ENCODE results near the gene CRYGC.

DNA sequence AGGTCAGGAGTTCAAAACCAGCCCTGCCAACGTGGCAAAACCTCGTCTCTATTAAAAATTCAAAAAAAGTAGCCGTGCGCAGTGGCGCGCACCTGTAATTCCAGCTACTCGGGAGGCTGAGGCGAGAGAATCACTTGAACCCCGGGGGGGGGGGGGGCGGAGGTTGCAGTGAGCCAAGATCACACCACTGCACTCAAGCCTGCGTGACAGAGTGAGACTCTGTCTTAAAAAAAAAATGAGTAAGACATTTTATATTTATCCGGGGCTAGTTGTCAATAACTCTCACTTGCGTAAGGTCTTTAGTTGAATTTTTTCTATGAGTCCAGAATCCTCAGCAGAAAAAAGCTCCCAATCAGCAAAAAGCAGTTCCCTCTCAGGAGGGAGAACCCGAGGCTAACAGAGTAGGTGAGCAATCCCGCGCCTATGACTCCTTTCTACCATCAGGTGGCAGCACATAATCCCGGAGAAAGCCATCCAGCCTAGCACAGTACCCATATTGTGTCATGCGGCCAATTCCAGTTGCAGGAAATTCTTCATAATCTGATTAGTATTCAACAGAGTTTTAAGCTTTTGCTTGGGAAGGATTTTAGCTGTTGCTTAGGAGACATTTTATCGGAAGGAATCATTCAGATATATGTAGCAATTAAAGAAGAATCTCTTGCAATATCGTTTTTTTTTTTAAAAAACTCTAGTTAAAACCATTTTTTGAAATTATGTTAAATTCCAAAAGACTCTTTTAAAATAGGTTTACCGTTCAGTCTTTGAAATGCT lies 45.6 kb upstream of the CRYGC start:
- TF ChIP-seq, protein P1, sequence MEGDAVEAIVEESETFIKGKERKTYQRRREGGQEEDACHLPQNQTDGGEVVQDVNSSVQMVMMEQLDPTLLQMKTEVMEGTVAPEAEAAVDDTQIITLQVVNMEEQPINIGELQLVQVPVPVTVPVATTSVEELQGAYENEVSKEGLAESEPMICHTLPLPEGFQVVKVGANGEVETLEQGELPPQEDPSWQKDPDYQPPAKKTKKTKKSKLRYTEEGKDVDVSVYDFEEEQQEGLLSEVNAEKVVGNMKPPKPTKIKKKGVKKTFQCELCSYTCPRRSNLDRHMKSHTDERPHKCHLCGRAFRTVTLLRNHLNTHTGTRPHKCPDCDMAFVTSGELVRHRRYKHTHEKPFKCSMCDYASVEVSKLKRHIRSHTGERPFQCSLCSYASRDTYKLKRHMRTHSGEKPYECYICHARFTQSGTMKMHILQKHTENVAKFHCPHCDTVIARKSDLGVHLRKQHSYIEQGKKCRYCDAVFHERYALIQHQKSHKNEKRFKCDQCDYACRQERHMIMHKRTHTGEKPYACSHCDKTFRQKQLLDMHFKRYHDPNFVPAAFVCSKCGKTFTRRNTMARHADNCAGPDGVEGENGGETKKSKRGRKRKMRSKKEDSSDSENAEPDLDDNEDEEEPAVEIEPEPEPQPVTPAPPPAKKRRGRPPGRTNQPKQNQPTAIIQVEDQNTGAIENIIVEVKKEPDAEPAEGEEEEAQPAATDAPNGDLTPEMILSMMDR (IDR thresholded peaks at IDR 0.05 in 4 of 5, conservative IDR thresholded peaks at IDR 0.05 in 1 of 5): peak; percentile 24 to 83 (median 54)
- no peak for TF ChIP-seq POLR2A (IDR thresholded peaks at IDR 0.05)

Measured in gastrocnemius medialis (tissue), 4 donors.